ENCODE data around the gene LRRC4B. TPM values are rescaled to one million over a fixed set of nuclear protein-coding genes. Genes with fewer than 3 reads are reported as not detected.

The LRRC4B gene
- total RNA-seq, 2 donors from 2014 or later, result 2.3 to 7.0 TPM

DNA sequence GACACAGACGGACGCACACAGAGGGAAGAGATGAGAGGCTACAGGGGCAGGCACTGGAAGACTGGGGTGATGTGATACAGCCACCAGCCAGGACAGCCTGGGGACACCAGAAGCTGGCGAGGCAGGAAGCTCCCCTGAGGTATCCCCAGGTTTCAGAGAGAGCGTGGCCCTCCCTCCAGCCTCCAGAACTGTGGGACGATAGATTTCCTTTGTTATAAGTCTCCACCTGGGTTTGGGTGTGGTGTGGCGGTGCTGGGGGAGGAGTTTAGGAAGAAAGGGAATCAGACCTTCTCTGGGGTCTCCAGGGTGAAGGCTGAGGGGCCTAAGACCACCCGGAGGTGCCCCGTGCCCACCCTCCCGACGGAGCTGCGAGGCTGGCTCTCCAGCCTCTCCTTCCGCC lies 51.8 kb downstream of the LRRC4B start:
- Histone ChIP-seq H3K4me3 (ENCODE audit: low read length) (no peak overlapping the region), H3K9me3 (ENCODE audit: control insufficient read depth, low read length) (no peaks in the 10 kb centered on the region), H3K9ac (ENCODE audit: extremely low read depth, low read length, poor library complexity, severe bottlenecking) (no peak overlapping the region), H3K27ac (ENCODE audit: low read depth, low read length) (no peak overlapping the region), H3K27me3 (ENCODE audit: control insufficient read depth, insufficient read depth, low read length, poor library complexity, severe bottlenecking) (no peaks in the 10 kb centered on the region), H3K4me1 (ENCODE audit: control insufficient read depth, insufficient read depth, low read length) (no peaks in the 10 kb centered on the region), H3K36me3 (ENCODE audit: control insufficient read depth, insufficient read depth, low read length) (no peaks in the 10 kb centered on the region)
- peaks cover 1% of the 10 kb centered on the region for H3K4me1 Mint-ChIP-seq
- no peak for DNase-seq
- no peak for TF ChIP-seq CTCF (conservative IDR thresholded peaks at IDR 0.05)
- H3K4me3 Mint-ChIP-seq, result no peak overlapping the region
- peaks cover 5% of the 10 kb centered on the region for H3K9me3 Mint-ChIP-seq
- no peak overlapping the region for H3K27ac Mint-ChIP-seq
- WGBS, 2 experiments (ENCODE audit: insufficient coverage in 1 of 2, insufficient read length in 1 of 2), result 83 to 92% methylated on average over 6 to 12 of the region's 12 CpGs
- no peaks in the 10 kb centered on the region for H3K36me3 Mint-ChIP-seq (ENCODE audit: low read depth)
- peaks cover 44% of the 10 kb centered on the region for H3K27me3 Mint-ChIP-seq (ENCODE audit: insufficient read depth)

DNA sequence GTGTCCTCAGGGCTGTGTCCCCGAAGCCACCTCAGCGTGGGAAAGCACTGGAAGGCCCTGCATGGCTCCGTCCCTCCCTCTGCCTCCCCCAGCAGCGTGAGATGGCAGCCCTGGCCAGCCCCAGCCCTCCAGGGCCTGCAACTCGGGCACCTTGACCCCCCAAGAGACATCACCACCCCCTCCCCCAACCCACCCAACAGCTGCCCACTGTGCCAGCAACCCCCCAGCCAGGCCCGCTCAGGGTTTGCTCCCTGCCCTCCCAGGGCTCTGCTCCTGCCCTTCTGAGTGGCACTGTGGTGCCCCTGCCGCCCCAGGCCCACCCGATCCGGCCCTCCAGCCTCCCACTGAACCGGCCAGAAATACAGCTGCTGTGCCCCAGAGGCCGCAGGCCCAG lies 53.1 kb downstream of the LRRC4B start:
- H3K4me1 ChIP-seq (ENCODE audit: control insufficient read depth, insufficient read depth, low read length), result no peaks in the 10 kb centered on the region
- Mint-ChIP-seq H3K27me3 (ENCODE audit: insufficient read depth) (peaks cover 43% of the 10 kb centered on the region), H3K4me1 (peaks cover 1% of the 10 kb centered on the region), H3K9me3 (peaks cover 5% of the 10 kb centered on the region), H3K36me3 (ENCODE audit: low read depth) (no peaks in the 10 kb centered on the region), H3K4me3 (no peak overlapping the region), H3K27ac (no peak overlapping the region)
- peak; percentile 35 for DNase-seq
- no peaks in the 10 kb centered on the region for H3K36me3 ChIP-seq (ENCODE audit: control insufficient read depth, insufficient read depth, low read length)
- H3K27me3 ChIP-seq (ENCODE audit: control insufficient read depth, insufficient read depth, low read length, poor library complexity, severe bottlenecking), result no peaks in the 10 kb centered on the region
- H3K27ac ChIP-seq (ENCODE audit: low read depth, low read length), result no peak overlapping the region
- H3K9ac ChIP-seq (ENCODE audit: extremely low read depth, low read length, poor library complexity, severe bottlenecking), result no peak overlapping the region
- no peak overlapping the region for H3K4me3 ChIP-seq (ENCODE audit: low read length)
- H3K9me3 ChIP-seq (ENCODE audit: control insufficient read depth, low read length), result no peaks in the 10 kb centered on the region
- TF ChIP-seq CTCF (conservative IDR thresholded peaks at IDR 0.05), result no peak
- 78 to 92% methylated on average over 2 to 11 of the region's 11 CpGs for WGBS, 2 experiments (ENCODE audit: insufficient coverage in 1 of 2, insufficient read length in 1 of 2)

DNA sequence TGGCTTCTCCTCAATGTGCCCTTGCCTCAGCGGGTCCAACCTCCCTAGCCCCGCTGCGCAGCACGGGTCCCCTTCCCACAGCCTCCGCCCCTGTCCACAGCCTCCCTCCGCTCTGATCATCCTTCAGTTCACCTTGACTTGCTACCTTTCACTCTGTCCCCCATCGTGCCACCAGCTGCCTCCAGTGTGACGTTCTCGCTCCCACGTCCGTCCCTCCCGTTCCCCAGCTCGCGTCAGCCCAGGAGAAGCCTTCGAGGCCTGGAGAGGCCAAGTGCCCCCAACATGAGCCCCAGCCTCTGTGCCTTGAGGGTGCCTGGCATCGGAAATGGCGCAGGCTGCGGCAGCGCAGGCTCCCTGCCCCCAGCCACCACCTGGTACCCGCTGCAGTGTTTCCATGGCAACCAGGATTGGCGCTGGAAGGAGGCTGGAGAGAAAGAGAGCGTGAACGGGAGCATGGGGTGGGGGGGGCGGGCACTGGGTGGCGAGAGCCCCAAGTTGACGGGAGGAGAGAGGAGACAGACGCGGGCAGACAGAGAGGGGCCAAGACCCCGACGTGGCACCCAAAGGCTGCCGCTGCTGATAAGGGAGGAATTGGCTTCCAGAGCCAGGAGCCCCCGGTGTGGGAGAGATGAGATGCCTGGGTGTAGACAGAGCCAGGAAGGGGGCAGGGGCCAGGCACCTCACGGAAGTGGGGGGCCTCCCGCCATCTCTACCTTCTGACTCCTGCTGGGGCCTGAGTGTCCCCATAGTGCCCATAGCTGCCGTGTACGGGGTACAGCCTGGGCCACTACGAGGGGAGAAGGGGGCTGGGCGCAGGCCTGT lies 53.7 kb downstream of the LRRC4B start:
- H3K27me3 Mint-ChIP-seq (ENCODE audit: insufficient read depth), result peaks cover 43% of the 10 kb centered on the region
- H3K4me3 Mint-ChIP-seq, result no peak overlapping the region
- 87 to 97% methylated on average over 6 to 38 of the region's 38 CpGs for WGBS, 2 experiments (ENCODE audit: insufficient coverage in 1 of 2, insufficient read length in 1 of 2)
- peaks cover 1% of the 10 kb centered on the region for H3K4me1 Mint-ChIP-seq
- no peaks in the 10 kb centered on the region for H3K36me3 Mint-ChIP-seq (ENCODE audit: low read depth)
- peak overlapping the region; percentile 63 for H3K27ac ChIP-seq (ENCODE audit: low read depth, low read length)
- H3K4me3 ChIP-seq (ENCODE audit: low read length), result no peak overlapping the region
- H3K36me3 ChIP-seq (ENCODE audit: control insufficient read depth, insufficient read depth, low read length), result no peaks in the 10 kb centered on the region
- H3K9me3 ChIP-seq (ENCODE audit: control insufficient read depth, low read length), result no peaks in the 10 kb centered on the region
- TF ChIP-seq CTCF (conservative IDR thresholded peaks at IDR 0.05), result no peak
- no peak overlapping the region for H3K9ac ChIP-seq (ENCODE audit: extremely low read depth, low read length, poor library complexity, severe bottlenecking)
- H3K27ac Mint-ChIP-seq, result no peak overlapping the region
- H3K4me1 ChIP-seq (ENCODE audit: control insufficient read depth, insufficient read depth, low read length), result no peaks in the 10 kb centered on the region
- peaks cover 5% of the 10 kb centered on the region for H3K9me3 Mint-ChIP-seq
- DNase-seq, result peak; percentile 46
- no peaks in the 10 kb centered on the region for H3K27me3 ChIP-seq (ENCODE audit: control insufficient read depth, insufficient read depth, low read length, poor library complexity, severe bottlenecking)

Measured in endodermal cell (in vitro differentiated cells).